DND-41 (cell line): Measurements from ENCODE around the gene CUTC.

Experiments
- CTCF ChIP-seq: IDR thresholded peaks from 2 replicates; pipeline ENCODE4 v1.5.1; 2012; ENCODE audit warnings: borderline replicate concordance, low read length, moderate library complexity, mild to moderate bottlenecking; ENCODE audit not compliant: poor library complexity, severe bottlenecking; ENCODE audit errors: extremely low read depth
- EZH2 ChIP-seq: IDR thresholded peaks from 3 replicates; pipeline ENCODE4 v1.6.1; 2012; ENCODE audit warnings: borderline replicate concordance, low read depth, mild to moderate bottlenecking, moderate library complexity, low read length, inconsistent platforms; ENCODE audit not compliant: severe bottlenecking

- TF ChIP-seq EZH2 (no peak), CTCF (no peak)
Observed at GRCh38 chr10:99731306-99732032, 565 bp upstream of the CUTC start.
